GM23338 (cell line): ENCODE measurements around the gene ADAM11.

Experiments
- CREB1 ChIP-seq: fragments of 250-450 bp; sonication (Bioruptor Pico); IDR thresholded peaks from 2 replicates; pipeline ENCODE4 v1.5.0; 2020; ENCODE audit warnings: low read depth, mild to moderate bottlenecking, moderate library complexity
- EZH2 ChIP-seq: fragments of 200-600 bp; sonication (generic); IDR thresholded peaks from one replicate; pipeline ENCODE4 v1.8.0; 2017; ENCODE audit warnings: antibody characterized with exemption, mild to moderate bottlenecking, low read depth; ENCODE audit not compliant: unreplicated experiment
- POLR2AphosphoS5 ChIP-seq: IDR thresholded peaks from 2 replicates; pipeline ENCODE4 v1.6.1; 2016; ENCODE audit warnings: antibody characterized with exemption, low read depth
- REST ChIP-seq: IDR thresholded peaks from one replicate; pipeline ENCODE4 v1.6.1; 2018; ENCODE audit warnings: antibody characterized with exemption; ENCODE audit not compliant: unreplicated experiment
- TF ChIP-seq, protein P1 (sequence below), 2 experiments: fragments of 200-600 bp in 1 of 2; sonication (generic) in 1 of 2; conservative IDR thresholded peaks; 2 replicates each; pipeline versions ENCODE4 v1.5.1 to v1.6.1; 2016 to 2017; ENCODE audit warnings: antibody characterized with exemption in 2 of 2, low read depth in 2 of 2, mild to moderate bottlenecking in 2 of 2, moderate library complexity in 1 of 2

DNA sequence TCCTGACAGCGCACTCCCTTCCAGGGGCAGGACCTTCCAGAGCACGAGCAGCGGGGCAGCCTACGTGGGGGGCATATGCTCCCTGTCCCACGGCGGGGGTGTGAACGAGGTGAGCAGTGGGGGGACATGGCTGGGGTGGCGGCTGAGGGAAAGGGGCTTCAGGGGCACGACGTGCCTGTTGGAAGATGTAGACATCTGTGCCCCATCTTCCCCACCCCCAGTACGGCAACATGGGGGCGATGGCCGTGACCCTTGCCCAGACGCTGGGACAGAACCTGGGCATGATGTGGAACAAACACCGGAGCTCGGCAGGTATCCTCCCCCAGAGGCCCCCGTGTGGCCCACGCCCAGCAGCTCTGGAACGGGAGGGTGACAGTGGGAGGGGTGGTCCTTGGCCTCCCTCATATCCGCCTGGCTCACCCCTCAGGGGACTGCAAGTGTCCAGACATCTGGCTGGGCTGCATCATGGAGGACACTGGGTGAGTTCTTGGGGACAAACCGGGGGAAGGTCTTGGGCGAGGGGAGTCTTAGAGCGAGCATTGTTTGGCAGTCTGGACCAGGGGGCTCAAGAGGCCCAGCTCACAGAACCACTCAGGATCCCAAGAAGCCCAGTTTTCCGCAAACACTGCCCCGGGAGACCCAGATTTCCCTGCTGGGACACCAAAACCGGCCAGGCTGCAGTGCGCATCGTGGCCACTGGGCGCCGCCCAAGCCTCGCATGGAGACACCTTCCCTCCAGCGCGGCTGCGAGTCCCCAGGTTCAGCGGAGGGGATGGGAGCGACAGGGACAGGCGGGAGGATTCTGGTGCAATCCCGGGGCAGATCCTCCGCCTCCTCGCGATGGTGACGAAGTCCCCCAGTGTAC, 15.7 kb downstream of the ADAM11 start:
- TF ChIP-seq, protein P1, sequence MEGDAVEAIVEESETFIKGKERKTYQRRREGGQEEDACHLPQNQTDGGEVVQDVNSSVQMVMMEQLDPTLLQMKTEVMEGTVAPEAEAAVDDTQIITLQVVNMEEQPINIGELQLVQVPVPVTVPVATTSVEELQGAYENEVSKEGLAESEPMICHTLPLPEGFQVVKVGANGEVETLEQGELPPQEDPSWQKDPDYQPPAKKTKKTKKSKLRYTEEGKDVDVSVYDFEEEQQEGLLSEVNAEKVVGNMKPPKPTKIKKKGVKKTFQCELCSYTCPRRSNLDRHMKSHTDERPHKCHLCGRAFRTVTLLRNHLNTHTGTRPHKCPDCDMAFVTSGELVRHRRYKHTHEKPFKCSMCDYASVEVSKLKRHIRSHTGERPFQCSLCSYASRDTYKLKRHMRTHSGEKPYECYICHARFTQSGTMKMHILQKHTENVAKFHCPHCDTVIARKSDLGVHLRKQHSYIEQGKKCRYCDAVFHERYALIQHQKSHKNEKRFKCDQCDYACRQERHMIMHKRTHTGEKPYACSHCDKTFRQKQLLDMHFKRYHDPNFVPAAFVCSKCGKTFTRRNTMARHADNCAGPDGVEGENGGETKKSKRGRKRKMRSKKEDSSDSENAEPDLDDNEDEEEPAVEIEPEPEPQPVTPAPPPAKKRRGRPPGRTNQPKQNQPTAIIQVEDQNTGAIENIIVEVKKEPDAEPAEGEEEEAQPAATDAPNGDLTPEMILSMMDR (conservative IDR thresholded peaks at IDR 0.05; ENCODE audit: low read depth in 2 of 2) = peak; percentile 83 to 99
- no peak; the same call in 1 of the 2 replicates for TF ChIP-seq CREB1
- TF ChIP-seq EZH2 = no peak
- TF ChIP-seq REST = no peak
- TF ChIP-seq POLR2AphosphoS5 = no peak
